Measurements from ENCODE around the gene TRAPPC2. TPM values are rescaled to one million over a fixed set of nuclear protein-coding genes. Genes with fewer than 3 reads are reported as not detected.

TRAPPC2 gene
- total and polyA plus RNA-seq, 8 donors: 5.7 to 37.9 (median 13.2) TPM

DNA sequence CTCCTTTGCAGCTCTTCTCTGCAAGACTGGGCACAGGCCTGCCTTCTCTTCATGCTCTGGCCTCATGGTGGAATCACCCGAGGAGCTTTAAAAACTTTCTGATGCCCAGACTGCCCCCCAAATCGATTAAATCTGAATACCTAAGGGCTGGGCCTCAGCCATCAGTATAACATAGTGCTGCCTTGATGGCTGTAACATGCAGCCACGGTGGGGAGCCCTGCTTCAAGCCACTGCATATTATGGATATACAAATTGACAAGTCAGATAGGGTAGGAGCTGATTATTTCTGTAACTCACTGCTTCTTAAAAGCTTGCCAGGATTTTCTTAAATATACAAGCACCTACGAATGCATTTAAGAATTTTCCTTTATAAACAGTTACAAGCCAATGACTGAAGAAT is 42.0 kb upstream of the TRAPPC2 start:
- Histone ChIP-seq H3K27me3 (no peaks in the 10 kb centered on the region), H3K4me3 (no peak overlapping the region), H3K27ac (no peak overlapping the region), H3K36me3 (peaks cover 0 to 30% (median 27%) of the 10 kb centered on the region in 4 donors), H3K4me1 (no peaks in the 10 kb centered on the region), H3K9me3 (no peaks in the 10 kb centered on the region)
- intact Hi-C loops (cut with DNase I; ENCODE audit: low total_unique reads): no loop called here
- 55 to 76% (median 72%) methylated on average over 4 of the region's 4 CpGs for WGBS, 5 donors
- no peak for TF ChIP-seq EP300 (IDR thresholded peaks at IDR 0.05)
- no peak for TF ChIP-seq POLR2A (IDR thresholded peaks at IDR 0.05)
- TF ChIP-seq POLR2AphosphoS5 (IDR thresholded peaks at IDR 0.05): no peak
- TF ChIP-seq, protein P1, sequence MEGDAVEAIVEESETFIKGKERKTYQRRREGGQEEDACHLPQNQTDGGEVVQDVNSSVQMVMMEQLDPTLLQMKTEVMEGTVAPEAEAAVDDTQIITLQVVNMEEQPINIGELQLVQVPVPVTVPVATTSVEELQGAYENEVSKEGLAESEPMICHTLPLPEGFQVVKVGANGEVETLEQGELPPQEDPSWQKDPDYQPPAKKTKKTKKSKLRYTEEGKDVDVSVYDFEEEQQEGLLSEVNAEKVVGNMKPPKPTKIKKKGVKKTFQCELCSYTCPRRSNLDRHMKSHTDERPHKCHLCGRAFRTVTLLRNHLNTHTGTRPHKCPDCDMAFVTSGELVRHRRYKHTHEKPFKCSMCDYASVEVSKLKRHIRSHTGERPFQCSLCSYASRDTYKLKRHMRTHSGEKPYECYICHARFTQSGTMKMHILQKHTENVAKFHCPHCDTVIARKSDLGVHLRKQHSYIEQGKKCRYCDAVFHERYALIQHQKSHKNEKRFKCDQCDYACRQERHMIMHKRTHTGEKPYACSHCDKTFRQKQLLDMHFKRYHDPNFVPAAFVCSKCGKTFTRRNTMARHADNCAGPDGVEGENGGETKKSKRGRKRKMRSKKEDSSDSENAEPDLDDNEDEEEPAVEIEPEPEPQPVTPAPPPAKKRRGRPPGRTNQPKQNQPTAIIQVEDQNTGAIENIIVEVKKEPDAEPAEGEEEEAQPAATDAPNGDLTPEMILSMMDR (IDR thresholded peaks at IDR 0.05): no peak
- DNase-seq: no peak

DNA sequence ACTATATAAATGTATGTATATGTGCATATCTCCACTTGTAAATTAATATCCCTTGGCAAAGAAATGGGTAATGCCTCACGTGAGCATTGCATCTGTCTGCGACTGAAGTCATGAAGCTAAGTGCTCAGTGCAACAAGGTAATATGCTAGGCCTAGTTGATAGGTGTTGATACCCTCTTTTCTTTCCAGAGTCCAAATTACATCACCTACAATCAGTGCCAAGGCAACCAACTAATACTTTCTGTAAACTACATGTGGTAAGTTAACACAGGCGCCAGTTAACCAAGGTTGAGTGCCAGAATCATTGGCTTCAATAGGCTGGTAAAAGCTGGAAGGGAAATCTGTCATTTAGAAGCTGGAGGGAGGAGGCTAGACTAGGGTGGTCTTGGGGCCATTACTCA is 41.4 kb upstream of the TRAPPC2 start:
- TF ChIP-seq, protein P1 (IDR thresholded peaks at IDR 0.05): no peak
- TF ChIP-seq POLR2AphosphoS5 (IDR thresholded peaks at IDR 0.05): no peak
- TF ChIP-seq POLR2A (IDR thresholded peaks at IDR 0.05): no peak
- TF ChIP-seq EP300 (IDR thresholded peaks at IDR 0.05): no peak
- 85 to 98% (median 90%) methylated on average over 3 of the region's 3 CpGs for WGBS, 5 donors
- Histone ChIP-seq H3K27ac (no peak overlapping the region), H3K36me3 (peaks cover 0 to 36% (median 28%) of the 10 kb centered on the region in 4 donors), H3K9me3 (no peaks in the 10 kb centered on the region), H3K4me3 (no peak overlapping the region), H3K4me1 (no peaks in the 10 kb centered on the region), H3K27me3 (no peaks in the 10 kb centered on the region)
- DNase-seq: no peak
- intact Hi-C loops (cut with DNase I; ENCODE audit: low total_unique reads): no loop called here

GRCh38 chrX:13774696-13775095 is 40.3 kb upstream of the TRAPPC2 start:
- no peak for DNase-seq
- Histone ChIP-seq H3K27me3 (no peaks in the 10 kb centered on the region), H3K4me3 (no peak overlapping the region), H3K4me1 (no peaks in the 10 kb centered on the region), H3K27ac (no peak overlapping the region), H3K36me3 (peaks cover 0 to 47% (median 39%) of the 10 kb centered on the region in 4 donors), H3K9me3 (no peaks in the 10 kb centered on the region)
- 79 to 95% (median 86%) methylated on average over 2 of the region's 2 CpGs for WGBS, 5 donors
- intact Hi-C loops (cut with DNase I; ENCODE audit: low total_unique reads): no loop called here
- TF ChIP-seq POLR2AphosphoS5 (IDR thresholded peaks at IDR 0.05) (no peak), EP300 (IDR thresholded peaks at IDR 0.05) (no peak), POLR2A (IDR thresholded peaks at IDR 0.05) (no peak)

- H3K27me3 ChIP-seq: no peaks in the 10 kb centered on the region
- peaks cover 0 to 13% (median 9%) of the 10 kb centered on the region in 4 donors for H3K4me1 ChIP-seq
- no peak for DNase-seq
- H3K4me3 ChIP-seq: no peak overlapping the region
- 86 to 96% (median 88%) methylated on average over 3 of the region's 3 CpGs for WGBS, 5 donors
- no peak overlapping the region for H3K27ac ChIP-seq
- TF ChIP-seq POLR2AphosphoS5 (IDR thresholded peaks at IDR 0.05) (no peak), EP300 (IDR thresholded peaks at IDR 0.05) (no peak), POLR2A (IDR thresholded peaks at IDR 0.05) (no peak)
- TF ChIP-seq, protein P1 (IDR thresholded peaks at IDR 0.05): no peak
- H3K9me3 ChIP-seq: no peaks in the 10 kb centered on the region
- H3K36me3 ChIP-seq: peaks cover 0 to 69% (median 61%) of the 10 kb centered on the region in 4 donors
- intact Hi-C loops (cut with DNase I; ENCODE audit: low total_unique reads): no loop called here
Measured at GRCh38 chrX:13770013-13770535, 35.7 kb upstream of the TRAPPC2 start.

GRCh38 chrX:13768939-13769338 is 34.5 kb upstream of the TRAPPC2 start:
- peaks cover 8 to 25% (median 19%) of the 10 kb centered on the region in 4 donors for H3K4me1 ChIP-seq
- peaks cover 0 to 59% (median 50%) of the 10 kb centered on the region in 4 donors for H3K36me3 ChIP-seq
- TF ChIP-seq, protein P1 (IDR thresholded peaks at IDR 0.05): no peak
- TF ChIP-seq EP300 (IDR thresholded peaks at IDR 0.05) (no peak), POLR2AphosphoS5 (IDR thresholded peaks at IDR 0.05) (no peak), POLR2A (IDR thresholded peaks at IDR 0.05) (no peak)
- H3K27me3 ChIP-seq: no peaks in the 10 kb centered on the region
- H3K9me3 ChIP-seq: no peaks in the 10 kb centered on the region
- H3K4me3 ChIP-seq: no peak overlapping the region
- no peak for DNase-seq
- no peak overlapping the region for H3K27ac ChIP-seq
- intact Hi-C loops (cut with DNase I; ENCODE audit: low total_unique reads): no loop called here
- 89 to 95% (median 92%) methylated on average over 4 of the region's 4 CpGs for WGBS, 5 donors
